Ammon's horn (tissue), 1 donor: Measurements from ENCODE around the gene FTO.

Source experiments
- DNase-seq: peaks from one replicate; pipeline ENCODE4 v3.0.0-alpha.2; 2016; ENCODE audit warnings: low spot score

Gene FTO

DNA sequence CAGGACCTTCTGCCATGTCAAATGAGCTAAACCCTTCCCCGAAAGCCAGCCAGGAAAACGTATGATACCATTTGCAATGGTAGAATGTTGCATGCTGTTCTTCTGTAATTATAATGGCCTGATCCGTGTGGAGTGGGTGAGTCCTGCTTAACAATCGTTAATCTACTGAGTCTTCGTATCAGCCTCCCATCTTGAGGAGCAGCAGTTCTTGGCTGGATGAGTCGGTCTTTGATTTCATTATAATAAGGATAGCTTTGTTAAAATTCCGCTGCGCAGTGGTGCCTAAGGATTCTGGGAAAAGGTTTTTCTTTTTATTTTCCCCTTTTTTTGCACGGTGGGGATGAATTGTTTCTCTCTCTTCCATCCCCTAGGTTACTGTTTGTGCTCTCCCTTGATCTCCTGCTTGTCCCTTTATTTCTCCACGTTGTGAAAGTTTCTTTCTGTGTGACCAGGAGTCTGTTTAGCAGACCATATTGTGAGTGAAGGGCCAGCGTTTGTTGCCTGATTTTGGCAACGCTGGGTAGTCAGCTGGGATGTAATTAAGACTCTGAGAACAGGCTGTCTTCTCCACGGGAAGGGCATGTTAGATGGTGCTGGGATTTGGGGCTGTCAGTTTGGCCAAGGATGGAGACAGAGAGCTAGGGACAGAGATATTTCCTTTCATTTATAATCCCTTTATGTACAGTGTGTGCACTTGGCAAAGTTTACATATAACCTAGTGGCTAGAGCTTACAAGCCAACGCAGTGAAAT, 263.0 kb downstream of the FTO start:
- peak; percentile 68 for DNase-seq

GRCh38 chr16:53967572-53967971, 263.6 kb downstream of the FTO start:
- no peak for DNase-seq

DNA sequence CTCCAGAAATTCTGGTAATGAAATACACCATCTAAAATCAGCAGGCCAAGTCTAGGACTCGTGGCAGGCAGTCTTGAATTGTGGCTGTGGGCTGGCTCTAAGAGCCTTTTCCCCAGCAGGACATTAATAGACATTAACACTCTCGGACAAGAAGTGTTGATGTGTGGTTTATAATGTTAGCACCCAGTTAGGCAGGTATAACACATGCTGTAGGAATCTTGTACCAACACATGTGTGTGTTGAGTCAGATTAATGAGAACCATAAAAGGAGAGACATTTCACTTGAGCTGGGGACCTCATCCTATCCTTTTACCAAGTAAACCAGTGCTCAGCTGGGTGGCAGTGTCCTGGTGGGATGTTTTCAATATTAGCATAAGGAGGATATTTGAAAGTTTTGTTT, 264.5 kb downstream of the FTO start:
- no peak for DNase-seq

DNA sequence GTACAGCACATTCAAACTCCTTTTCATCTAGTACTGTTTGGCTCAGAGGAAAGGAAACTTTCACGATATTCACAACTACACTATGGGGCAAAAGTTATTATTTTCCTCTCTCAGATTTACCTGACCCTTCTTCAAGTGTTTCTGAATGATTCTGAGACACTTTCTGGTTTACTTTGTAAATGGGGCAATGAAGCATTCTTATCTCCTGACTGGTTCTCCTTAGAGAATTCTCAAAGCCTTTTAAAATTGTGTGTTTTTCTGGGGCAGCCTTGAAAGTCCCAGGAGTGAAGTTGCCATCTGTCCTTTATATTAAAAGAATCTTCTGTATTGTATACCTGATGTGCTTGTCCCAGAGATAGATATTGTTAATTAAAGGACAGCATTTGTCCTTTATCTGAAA, 264.9 kb downstream of the FTO start:
- no peak for DNase-seq

DNA sequence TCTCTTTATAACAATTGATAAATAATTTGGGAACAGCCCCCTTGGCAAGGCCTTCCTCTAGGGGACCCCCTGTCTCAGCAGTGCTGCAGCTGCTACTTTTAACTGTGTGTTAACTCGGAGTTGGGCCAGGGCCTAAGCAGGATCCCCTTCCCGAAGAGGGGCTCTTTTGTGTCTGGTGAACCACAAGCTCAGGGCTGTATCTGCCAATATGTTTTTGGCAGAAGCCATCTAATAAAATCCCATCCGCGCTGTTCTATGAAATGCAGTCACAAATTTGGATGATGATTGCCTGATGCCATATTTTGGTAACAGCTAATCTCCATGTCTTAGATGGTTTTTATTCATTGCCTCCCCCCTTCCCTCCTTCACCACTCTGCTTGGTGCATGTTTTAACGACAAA, 267.7 kb downstream of the FTO start:
- no peak for DNase-seq

- DNase-seq: no peak
Observed at GRCh38 chr16:53973021-53973420, 269.1 kb downstream of the FTO start.

DNA sequence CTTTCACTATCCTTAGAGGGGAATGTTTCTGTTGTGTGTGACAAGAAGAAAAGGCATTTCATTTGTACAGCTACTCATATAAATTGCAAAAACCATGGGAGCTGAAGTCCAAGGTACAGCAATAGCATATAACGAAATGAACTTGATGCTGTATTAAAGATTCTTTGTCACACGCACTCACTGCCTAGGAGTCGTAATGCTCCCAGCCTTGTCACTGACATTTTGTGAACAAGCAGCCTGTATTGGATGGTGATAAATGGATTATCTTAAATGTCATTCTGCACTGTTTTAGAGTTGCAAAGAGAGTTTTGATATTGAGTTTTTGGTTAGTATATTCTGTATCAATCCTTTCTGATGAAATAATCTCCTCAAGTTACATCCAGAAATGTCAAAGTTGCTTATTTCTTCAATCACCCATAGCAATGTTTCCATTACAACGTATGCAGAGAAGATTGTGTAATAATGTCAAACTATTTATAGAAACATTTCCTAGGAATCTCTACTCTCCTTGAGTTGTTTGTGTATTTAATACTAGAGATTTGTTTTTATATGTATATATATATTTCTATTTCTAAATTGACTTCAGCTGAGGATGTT, 270.6 kb downstream of the FTO start:
- DNase-seq: no peak

DNA sequence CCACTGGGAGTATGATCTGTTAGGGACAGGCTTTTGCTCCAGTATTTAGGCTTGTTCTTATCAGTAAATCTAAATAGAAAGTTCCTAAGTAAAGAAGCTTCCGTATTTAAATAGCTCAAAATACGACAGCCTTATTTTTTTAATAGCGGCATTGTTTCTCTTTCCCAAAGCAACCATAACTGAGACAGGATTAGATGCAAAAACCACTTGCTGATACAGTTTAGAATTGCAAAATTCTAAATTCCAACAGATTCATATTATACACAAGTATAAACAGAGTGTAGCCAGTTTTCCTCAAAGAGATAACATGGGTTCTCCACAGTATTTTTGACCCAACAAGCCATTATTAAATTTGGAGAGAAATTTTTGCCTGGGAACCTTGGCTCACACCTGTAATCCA, 276.7 kb downstream of the FTO start:
- no peak for DNase-seq

- no peak for DNase-seq
Observed at GRCh38 chr16:53982631-53983042, 278.7 kb downstream of the FTO start.

- DNase-seq: no peak
Observed at GRCh38 chr16:53984936-53985335, 281.0 kb downstream of the FTO start.

DNA sequence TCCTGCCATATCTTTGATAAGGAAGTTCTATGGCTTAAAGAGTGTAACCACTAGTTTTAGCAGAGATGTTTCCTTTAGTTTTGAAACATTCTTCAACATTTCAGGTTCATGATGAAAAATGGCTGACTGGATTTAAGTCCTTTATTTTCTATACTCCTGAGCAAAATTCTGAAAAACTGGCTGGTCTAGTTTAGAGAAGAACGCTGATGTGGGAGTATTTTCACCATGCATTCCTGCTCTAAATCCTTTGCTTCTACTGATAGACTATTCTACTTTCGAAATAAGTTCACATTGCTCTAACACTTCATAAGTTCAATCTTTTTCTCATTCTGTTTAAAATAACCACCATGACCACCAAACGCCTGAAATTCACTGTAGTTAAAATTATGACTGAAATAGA, 281.9 kb downstream of the FTO start:
- DNase-seq: no peak

DNA sequence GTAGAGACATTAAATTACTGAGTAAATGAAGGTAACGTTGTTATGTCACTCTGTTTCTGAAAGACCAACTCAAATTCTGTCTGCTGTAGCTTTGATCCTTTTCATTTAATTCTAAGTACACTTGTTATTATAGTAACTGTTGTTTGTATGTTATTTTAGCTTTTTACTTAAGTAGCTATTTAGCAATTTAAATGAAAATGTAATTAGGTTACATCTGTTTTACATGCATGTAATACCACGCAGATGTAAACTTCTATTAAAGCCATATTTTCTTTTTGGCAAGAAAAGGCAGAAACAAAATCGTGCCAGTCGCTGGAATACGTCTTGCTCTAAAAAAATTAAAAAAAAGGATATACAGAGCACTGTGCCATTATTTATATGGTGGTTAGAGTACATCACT, 282.8 kb downstream of the FTO start:
- DNase-seq: no peak

DNA sequence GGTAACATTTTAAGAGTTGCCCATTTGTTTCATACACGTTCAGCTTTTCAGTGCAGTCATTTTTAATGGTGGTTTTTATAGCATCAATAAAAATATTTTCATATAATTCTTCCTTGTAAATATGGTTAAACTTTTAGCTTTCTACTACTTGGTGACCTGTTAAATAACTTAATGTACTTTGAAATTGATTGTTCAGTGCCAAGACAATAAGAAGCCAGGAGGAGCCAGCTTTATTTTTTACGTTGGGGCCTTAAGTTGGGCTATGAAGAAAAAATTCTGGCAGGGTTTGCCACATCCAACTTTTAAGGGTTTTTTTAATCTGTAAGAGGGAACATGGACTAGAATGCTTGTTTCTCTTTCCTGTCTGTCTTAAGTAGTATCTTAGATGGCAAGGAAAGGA, 284.2 kb downstream of the FTO start:
- no peak for DNase-seq

- no peak for DNase-seq
Observed at GRCh38 chr16:53989597-53989996, 285.6 kb downstream of the FTO start.

DNA sequence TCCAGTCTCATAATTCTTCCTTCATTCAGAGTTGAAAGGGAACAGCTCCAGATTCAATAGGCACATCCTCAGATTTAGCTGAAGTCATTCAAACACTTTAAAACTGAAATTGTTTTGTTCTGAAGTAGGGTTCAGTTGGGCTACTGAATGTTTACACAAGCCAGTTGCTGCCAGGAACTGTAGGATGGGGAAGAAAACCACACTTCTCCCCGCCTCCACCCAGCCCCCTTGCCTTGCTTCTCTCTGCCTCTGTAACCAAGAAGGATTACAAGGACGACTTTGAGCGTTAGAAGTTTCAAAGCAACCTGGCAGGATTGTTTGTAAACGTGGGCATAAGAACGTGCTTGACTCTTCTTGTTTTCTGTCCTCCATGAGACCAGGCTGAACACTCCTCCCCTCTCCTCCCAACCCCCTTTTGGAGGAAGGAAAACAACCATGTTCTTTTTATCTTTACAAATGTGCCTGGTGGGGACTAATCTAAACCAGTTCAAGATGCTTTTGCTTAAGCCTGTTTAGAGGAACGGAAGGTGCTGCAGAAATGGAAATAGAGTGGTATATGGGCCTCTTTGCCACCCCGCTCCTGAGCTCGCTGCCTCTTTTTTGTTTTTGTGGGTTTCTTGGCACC, 287.9 kb downstream of the FTO start:
- no peak for DNase-seq

DNA sequence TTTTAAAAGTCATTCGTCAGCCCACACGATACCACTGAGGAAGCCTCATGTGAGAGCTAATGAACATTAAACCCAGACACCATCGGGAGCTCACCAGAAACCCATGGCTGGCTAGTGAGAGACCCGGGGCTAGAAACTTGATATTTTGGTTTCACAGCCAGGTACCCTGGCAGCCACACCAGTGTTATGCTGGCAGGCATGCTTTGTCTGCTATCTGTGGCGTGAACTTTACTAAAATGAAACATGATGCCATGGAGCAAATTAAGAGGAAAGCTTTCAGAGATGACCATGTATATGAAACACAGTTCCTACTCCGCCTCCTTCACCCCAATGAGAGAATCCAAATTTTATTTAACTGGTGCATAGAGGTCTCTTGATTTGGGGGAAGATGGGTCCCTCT, 291.4 kb downstream of the FTO start:
- no peak for DNase-seq

- no peak for DNase-seq
Observed at GRCh38 chr16:53996961-53997360, 293.0 kb downstream of the FTO start.

GRCh38 chr16:53998024-53998810, 294.3 kb downstream of the FTO start:
- no peak for DNase-seq

- no peak for DNase-seq
Observed at GRCh38 chr16:53998966-53999522, 295.1 kb downstream of the FTO start.

DNA sequence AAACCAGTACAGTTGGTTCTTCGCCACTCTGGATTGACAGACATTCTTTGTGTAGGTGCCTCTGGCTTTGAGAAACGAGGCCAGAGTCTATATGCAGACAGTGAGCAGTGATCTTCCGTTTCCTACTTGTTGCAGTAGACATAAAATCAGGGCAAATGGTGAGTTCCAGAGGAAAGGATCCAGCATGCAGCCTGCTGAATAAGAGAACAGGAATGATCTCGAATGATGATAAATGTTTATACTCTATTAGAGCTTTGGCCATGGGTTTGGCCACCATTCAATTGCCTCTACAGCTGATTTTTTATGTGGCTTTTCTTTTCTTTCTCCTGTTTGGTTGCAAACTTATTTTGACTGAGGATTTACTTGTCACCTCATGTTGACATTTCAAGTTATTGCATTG, 295.9 kb downstream of the FTO start:
- no peak for DNase-seq

DNA sequence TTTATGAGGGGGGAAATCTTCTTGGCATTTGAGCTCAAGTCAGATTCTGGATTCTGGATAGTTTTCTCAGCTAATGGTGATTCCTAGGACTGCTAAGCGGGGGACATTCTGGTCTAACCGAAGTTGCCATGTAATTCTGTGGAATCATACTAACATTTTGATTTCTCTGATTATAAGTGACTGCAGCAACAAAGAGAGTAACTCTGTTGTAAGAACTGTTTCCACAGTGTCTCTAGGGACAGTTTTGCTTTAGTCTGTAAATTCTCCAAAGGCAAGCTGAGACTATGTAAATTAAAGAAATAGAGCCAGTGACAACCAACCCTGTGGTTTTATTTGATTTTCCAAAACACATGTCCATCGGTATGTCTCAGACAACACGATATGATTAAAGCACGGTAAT, 296.4 kb downstream of the FTO start:
- no peak for DNase-seq

DNA sequence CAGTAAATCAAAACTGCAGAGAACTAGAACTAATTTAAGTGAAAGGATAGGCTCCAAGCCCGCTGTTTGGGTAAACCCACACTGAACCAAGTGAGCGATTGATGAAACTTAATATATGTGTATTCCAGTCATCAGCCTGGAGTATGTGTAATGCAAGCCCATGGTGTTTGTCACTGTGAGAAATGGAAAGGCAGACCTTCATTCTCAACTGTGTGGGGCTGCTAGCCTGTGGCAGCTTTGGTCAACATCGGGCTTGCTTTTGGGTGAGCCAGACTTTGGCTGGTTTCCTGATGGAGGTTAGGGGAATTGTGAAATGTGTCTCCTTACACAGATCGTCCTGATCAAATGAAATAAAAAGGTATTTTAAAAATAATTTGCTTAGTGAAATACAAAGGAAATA, 302.7 kb downstream of the FTO start:
- DNase-seq: no peak

DNA sequence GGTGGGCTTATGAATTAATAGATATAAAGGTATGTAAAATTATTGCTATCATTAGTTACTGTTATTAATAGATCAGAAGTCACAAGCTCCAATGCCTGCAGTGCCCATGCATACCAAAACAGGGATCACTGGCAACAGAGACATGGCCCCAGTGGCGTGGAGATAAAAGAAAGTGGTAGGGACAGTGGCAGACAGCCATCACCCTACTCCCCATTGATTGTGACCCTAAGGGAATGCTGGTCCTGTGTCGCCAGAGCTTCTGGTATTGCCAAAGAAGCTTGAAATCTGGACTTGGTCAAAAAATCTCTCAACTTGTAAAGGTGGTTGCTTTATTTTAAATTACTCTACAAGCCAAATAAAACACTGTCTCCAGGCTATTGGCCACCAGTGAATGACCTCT, 303.5 kb downstream of the FTO start:
- no peak for DNase-seq
